ENCODE data around the gene TMEM243. TPM values are rescaled to one million over a fixed set of nuclear protein-coding genes. Genes with fewer than 3 reads are reported as not detected.
A peak's percentile ranks its signal among the peaks of the same experiment; 100 is the strongest.

Gene TMEM243
- total and polyA plus RNA-seq, 10 of the 15 experiments (the other 5 are each of a cell fraction or from before 2014, with no cell fraction given) = 47.8 to 170 (median 77.9) TPM

DNA sequence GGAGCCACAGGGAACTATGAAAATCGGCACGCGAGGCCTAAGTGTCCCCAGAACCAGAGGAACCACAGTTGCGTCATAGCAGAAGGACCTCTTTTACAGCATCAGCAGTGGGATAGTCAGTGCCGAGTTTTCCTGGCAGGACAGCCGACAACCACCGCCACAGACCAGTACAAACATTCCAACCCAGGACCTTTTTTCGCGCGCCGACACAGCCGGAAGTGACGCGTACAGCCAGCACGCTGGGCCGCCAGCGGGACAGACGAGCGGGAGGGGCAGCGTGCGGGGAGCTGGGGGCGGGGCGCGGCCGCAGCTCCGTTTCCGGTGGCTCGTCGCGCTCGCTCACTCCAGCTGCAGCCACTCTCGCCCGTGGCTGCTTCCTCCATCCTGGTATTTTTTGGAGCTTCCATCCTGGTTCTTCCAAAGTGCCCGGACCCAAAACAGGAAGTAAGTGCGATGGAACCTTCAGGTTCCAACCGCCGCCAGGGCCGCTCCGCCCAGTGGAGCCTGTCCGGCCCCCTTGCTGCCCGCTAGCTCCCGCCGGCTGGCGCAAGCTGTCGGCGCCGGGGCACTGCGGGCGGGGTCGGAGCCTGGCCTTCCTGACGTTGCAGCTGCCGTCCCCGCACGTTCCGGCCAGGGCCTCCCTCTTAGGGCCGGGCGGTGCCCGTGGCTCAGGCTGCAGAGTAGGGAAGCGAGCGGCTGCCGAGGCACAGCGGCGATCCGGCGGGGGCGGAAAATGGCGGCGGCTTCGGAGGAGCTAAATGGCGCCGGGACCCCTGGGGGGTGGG is 67.2 kb downstream of the TMEM243 start, which contains the start of gene DMTF1 (continued):
- TF ChIP-seq POLR2A (IDR thresholded peaks at IDR 0.05; ENCODE audit: low read depth, low read length) (peak; percentile 96), ETV6 (conservative IDR thresholded peaks at IDR 0.05 in 1 of 2, IDR thresholded peaks at IDR 0.05 in 1 of 2; ENCODE audit: borderline replicate concordance in 1 of 2, low read depth in 1 of 2) (no peak; a peak in 1 of 4 replicates), JUND (IDR thresholded peaks at IDR 0.05; ENCODE audit: low read depth, low read length) (no peak), KDM1A (IDR thresholded peaks at IDR 0.05; ENCODE audit: borderline replicate concordance) (no peak), ATF7 (IDR thresholded peaks at IDR 0.05; ENCODE audit: low read depth) (peak; percentile 73), TARDBP (IDR thresholded peaks at IDR 0.05; ENCODE audit: borderline replicate concordance) (no peak; the same call in 1 of the 2 replicates), FOXK2 (IDR thresholded peaks at IDR 0.05) (no peak), ZNF24 (IDR thresholded peaks at IDR 0.05) (no peak), BRCA1 (IDR thresholded peaks at IDR 0.05; ENCODE audit: low read depth, low read length) (0 out of 2 replicates have a peak, but pooled peaks have one; percentile 26), CBX3 (IDR thresholded peaks at IDR 0.05; ENCODE audit: borderline replicate concordance, low read depth) (no peak), TCF3 (IDR thresholded peaks at IDR 0.05; ENCODE audit: borderline replicate concordance, insufficient read depth, low read depth, low read length) (peak; percentile 97), EGR1 (IDR thresholded peaks at IDR 0.05; ENCODE audit: borderline replicate concordance in 1 of 2, low read depth in 2 of 2, low read length in 2 of 2) (peak in 1 of 2 experiments; percentile 60; a peak in 1 of 3 replicates), EED (IDR thresholded peaks at IDR 0.05; ENCODE audit: low read depth) (peak; percentile 76), MYB (IDR thresholded peaks at IDR 0.05; ENCODE audit: borderline replicate concordance, low read depth, low read length) (no peak)
- TF ChIP-seq, protein P1, sequence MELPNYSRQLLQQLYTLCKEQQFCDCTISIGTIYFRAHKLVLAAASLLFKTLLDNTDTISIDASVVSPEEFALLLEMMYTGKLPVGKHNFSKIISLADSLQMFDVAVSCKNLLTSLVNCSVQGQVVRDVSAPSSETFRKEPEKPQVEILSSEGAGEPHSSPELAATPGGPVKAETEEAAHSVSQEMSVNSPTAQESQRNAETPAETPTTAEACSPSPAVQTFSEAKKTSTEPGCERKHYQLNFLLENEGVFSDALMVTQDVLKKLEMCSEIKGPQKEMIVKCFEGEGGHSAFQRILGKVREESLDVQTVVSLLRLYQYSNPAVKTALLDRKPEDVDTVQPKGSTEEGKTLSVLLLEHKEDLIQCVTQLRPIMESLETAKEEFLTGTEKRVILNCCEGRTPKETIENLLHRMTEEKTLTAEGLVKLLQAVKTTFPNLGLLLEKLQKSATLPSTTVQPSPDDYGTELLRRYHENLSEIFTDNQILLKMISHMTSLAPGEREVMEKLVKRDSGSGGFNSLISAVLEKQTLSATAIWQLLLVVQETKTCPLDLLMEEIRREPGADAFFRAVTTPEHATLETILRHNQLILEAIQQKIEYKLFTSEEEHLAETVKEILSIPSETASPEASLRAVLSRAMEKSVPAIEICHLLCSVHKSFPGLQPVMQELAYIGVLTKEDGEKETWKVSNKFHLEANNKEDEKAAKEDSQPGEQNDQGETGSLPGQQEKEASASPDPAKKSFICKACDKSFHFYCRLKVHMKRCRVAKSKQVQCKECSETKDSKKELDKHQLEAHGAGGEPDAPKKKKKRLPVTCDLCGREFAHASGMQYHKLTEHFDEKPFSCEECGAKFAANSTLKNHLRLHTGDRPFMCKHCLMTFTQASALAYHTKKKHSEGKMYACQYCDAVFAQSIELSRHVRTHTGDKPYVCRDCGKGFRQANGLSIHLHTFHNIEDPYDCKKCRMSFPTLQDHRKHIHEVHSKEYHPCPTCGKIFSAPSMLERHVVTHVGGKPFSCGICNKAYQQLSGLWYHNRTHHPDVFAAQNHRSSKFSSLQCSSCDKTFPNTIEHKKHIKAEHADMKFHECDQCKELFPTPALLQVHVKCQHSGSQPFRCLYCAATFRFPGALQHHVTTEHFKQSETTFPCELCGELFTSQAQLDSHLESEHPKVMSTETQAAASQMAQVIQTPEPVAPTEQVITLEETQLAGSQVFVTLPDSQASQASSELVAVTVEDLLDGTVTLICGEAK (IDR thresholded peaks at IDR 0.05; ENCODE audit: borderline replicate concordance) = peak; percentile 85
- TF ChIP-seq, protein P2, sequence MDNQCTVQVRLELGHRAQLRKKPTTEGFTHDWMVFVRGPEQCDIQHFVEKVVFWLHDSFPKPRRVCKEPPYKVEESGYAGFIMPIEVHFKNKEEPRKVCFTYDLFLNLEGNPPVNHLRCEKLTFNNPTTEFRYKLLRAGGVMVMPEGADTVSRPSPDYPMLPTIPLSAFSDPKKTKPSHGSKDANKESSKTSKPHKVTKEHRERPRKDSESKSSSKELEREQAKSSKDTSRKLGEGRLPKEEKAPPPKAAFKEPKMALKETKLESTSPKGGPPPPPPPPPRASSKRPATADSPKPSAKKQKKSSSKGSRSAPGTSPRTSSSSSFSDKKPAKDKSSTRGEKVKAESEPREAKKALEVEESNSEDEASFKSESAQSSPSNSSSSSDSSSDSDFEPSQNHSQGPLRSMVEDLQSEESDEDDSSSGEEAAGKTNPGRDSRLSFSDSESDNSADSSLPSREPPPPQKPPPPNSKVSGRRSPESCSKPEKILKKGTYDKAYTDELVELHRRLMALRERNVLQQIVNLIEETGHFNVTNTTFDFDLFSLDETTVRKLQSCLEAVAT (IDR thresholded peaks at IDR 0.05) = peak; percentile 75
- TF ChIP-seq, protein P3, sequence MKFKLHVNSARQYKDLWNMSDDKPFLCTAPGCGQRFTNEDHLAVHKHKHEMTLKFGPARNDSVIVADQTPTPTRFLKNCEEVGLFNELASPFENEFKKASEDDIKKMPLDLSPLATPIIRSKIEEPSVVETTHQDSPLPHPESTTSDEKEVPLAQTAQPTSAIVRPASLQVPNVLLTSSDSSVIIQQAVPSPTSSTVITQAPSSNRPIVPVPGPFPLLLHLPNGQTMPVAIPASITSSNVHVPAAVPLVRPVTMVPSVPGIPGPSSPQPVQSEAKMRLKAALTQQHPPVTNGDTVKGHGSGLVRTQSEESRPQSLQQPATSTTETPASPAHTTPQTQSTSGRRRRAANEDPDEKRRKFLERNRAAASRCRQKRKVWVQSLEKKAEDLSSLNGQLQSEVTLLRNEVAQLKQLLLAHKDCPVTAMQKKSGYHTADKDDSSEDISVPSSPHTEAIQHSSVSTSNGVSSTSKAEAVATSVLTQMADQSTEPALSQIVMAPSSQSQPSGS (IDR thresholded peaks at IDR 0.05; ENCODE audit: low read length) = peak; percentile 40; the same call in 1 of the 2 replicates
- TF ChIP-seq, protein P4, sequence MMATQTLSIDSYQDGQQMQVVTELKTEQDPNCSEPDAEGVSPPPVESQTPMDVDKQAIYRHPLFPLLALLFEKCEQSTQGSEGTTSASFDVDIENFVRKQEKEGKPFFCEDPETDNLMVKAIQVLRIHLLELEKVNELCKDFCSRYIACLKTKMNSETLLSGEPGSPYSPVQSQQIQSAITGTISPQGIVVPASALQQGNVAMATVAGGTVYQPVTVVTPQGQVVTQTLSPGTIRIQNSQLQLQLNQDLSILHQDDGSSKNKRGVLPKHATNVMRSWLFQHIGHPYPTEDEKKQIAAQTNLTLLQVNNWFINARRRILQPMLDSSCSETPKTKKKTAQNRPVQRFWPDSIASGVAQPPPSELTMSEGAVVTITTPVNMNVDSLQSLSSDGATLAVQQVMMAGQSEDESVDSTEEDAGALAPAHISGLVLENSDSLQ (IDR thresholded peaks at IDR 0.05) = 0 out of 2 replicates have a peak, but pooled peaks have one; percentile 42

All from GM12878 (cell line).